Naive B cell (primary cell): ENCODE data around the gene FAM131B. TPM values are rescaled to one million over a fixed set of nuclear protein-coding genes. Genes with fewer than 3 reads are reported as not detected.

Experiments used
- ATAC-seq, 2 donors: fragments of 150-1000 bp; cut with Tn5 transposase; 2 replicates each; pipeline ENCODE4 v1.10.0; 2021; ENCODE audit warnings: low read depth in 2 of 2, mild to moderate bottlenecking in 2 of 2, moderate library complexity in 2 of 2
- DNase-seq: peaks from one replicate; pipeline ENCODE4 v3.0.0; 2022
- H3K27ac Mint-ChIP-seq, 6 donors: one replicate each; pipeline ENCODE4 v1.8.0; 2020 to 2022; ENCODE audit warnings: mild to moderate bottlenecking in 6 of 6, mixed read lengths in 6 of 6, moderate library complexity in 5 of 6, inconsistent platforms in 2 of 6
- H3K27me3 Mint-ChIP-seq, 3 donors: one replicate each; pipeline ENCODE4 v1.8.0; 2021 to 2022; ENCODE audit warnings: mixed read lengths in 3 of 3, mild to moderate bottlenecking in 1 of 3
- H3K36me3 Mint-ChIP-seq, 2 donors: one replicate each; pipeline ENCODE4 v1.8.0; 2020 to 2022; ENCODE audit warnings: mixed read lengths in 2 of 2, inconsistent platforms in 1 of 2, mild to moderate bottlenecking in 1 of 2
- H3K4me1 Mint-ChIP-seq, 3 donors: one replicate each; pipeline ENCODE4 v1.8.0; 2020 to 2022; ENCODE audit warnings: mixed read lengths in 3 of 3, inconsistent platforms in 1 of 3, mild to moderate bottlenecking in 1 of 3, moderate library complexity in 1 of 3
- H3K4me3 Mint-ChIP-seq, 8 donors: one replicate each; pipeline ENCODE4 v1.8.0; 2020 to 2022; ENCODE audit warnings: mild to moderate bottlenecking in 8 of 8, mixed read lengths in 8 of 8, moderate library complexity in 8 of 8, inconsistent platforms in 2 of 8
- H3K9me3 Mint-ChIP-seq, 7 donors: one replicate each; pipeline ENCODE4 v1.8.0; 2020 to 2022; ENCODE audit warnings: mixed read lengths in 7 of 7, mild to moderate bottlenecking in 5 of 7, inconsistent platforms in 2 of 7, moderate library complexity in 1 of 7
- polyA plus RNA-seq, 6 donors: library from polyadenylated mRNA; unstranded; fragments of 300-500 nt; fragmentation: Illumina TruSeq; gene quantifications; one replicate each; pipeline ENCODE4 v1.2.3, GENCODE V29; 2021; ENCODE audit warnings: low read depth in 6 of 6

FAM131B gene
- polyA plus RNA-seq, 6 donors from 2014 or later, result not detected

GRCh38 chr7:143308632-143309031 lies 53.9 kb downstream of the FAM131B start:
- no peak overlapping the region for H3K4me3 Mint-ChIP-seq
- H3K4me1 Mint-ChIP-seq, result peaks cover 17 to 26% (median 21%) of the 10 kb centered on the region in 3 donors
- DNase-seq (no peak), ATAC-seq (no peak)
- H3K9me3 Mint-ChIP-seq, result no peaks in the 10 kb centered on the region
- no peaks in the 10 kb centered on the region for H3K27me3 Mint-ChIP-seq
- H3K27ac Mint-ChIP-seq, result peak overlapping the region in 1 of 6 donors; percentile 82
- H3K36me3 Mint-ChIP-seq, result peaks cover 30 to 40% of the 10 kb centered on the region in 2 donors

DNA sequence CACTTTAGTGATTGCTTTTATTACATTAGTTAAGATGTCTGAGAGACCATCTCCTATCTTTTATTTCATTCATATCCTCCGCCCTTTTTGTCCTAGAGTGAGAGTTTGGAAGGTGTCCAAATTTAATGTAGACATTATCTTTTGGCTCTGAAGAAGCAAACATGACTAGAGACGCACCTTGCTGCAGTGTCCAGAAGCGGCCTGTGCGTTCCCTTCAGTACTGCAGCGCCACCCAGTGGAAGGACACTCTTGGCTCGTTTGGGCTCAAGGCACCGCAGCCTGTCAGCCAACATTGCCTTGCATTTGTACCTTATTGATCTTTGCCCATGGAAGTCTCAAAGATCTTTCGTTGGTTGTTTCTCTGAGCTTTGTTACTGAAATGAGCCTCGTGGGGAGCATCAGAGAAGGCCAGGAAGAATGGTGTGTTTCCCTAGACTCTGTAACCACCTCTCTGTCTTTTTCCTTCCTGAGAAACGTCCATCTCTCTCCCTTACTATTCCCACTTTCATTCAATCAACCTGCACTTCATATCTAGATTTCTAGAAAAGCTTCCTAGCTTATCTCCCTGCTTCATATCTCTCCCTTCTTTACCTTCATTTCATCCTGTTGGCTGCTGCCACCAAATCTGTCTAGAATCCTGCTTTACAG lies 57.0 kb downstream of the FAM131B start:
- peak; percentile 27 for DNase-seq
- Mint-ChIP-seq H3K27ac (peak overlapping the region in 4 of 6 donors; percentile 0 to 75 (median 30)), H3K9me3 (no peaks in the 10 kb centered on the region), H3K4me3 (no peak overlapping the region), H3K4me1 (peaks cover 12 to 29% (median 24%) of the 10 kb centered on the region in 3 donors), H3K36me3 (peaks cover 33 to 60% of the 10 kb centered on the region in 2 donors), H3K27me3 (no peaks in the 10 kb centered on the region)
- peak in 1 of 2 donors; percentile 60 for ATAC-seq

GRCh38 chr7:143304938-143305337 lies 57.6 kb downstream of the FAM131B start:
- H3K4me1 Mint-ChIP-seq, result peaks cover 8 to 30% (median 24%) of the 10 kb centered on the region in 3 donors
- H3K4me3 Mint-ChIP-seq, result no peak overlapping the region
- DNase-seq (no peak), ATAC-seq (no peak)
- H3K9me3 Mint-ChIP-seq, result no peaks in the 10 kb centered on the region
- no peak overlapping the region for H3K27ac Mint-ChIP-seq
- H3K36me3 Mint-ChIP-seq, result peaks cover 36 to 66% of the 10 kb centered on the region in 2 donors
- H3K27me3 Mint-ChIP-seq, result no peaks in the 10 kb centered on the region

GRCh38 chr7:143303733-143304132 lies 58.8 kb downstream of the FAM131B start:
- no peak for DNase-seq
- Mint-ChIP-seq H3K27ac (no peak overlapping the region), H3K36me3 (peaks cover 36 to 72% of the 10 kb centered on the region in 2 donors), H3K9me3 (no peaks in the 10 kb centered on the region), H3K4me3 (no peak overlapping the region), H3K27me3 (no peaks in the 10 kb centered on the region), H3K4me1 (peaks cover 12 to 30% (median 28%) of the 10 kb centered on the region in 3 donors)
- no peak for ATAC-seq

Other genes with a start within 250 kb of the FAM131B start
- gene PIP, start 230.6 kb downstream of the FAM131B start, polyA plus RNA-seq, result not detected
- not detected for gene TAS2R39, start 179.3 kb downstream of the FAM131B start, polyA plus RNA-seq
- not detected for gene TAS2R40, start 140.7 kb downstream of the FAM131B start, polyA plus RNA-seq
- gene GSTK1, start 99.3 kb downstream of the FAM131B start, polyA plus RNA-seq, result 100 to 1,000 TPM; 180 to 225 (median 204) TPM
- gene TMEM139, start 77.8 kb downstream of the FAM131B start, polyA plus RNA-seq, result under 1 TPM in 2 of 6 donors, not detected in 4; 0.32 TPM
- gene CASP2, start 74.4 kb downstream of the FAM131B start, polyA plus RNA-seq, result 10 to 100 TPM in 5 of 6 donors, 1 to 10 TPM in 1; 4.2 to 42.7 (median 23.9) TPM
- gene CLCN1, start 46.6 kb downstream of the FAM131B start, polyA plus RNA-seq, result not detected
- 10 to 100 TPM in 4 of 6 donors, 1 to 10 TPM in 2; 4.7 to 21.4 (median 12.2) TPM for gene ZYX, start 18.6 kb upstream of the FAM131B start, polyA plus RNA-seq
- under 1 TPM in 1 of 6 donors, not detected in 5; 0.06 TPM for gene EPHA1, start 46.1 kb upstream of the FAM131B start, polyA plus RNA-seq
- gene TAS2R60, start 80.7 kb upstream of the FAM131B start, polyA plus RNA-seq, result not detected
- gene TAS2R41, start 115.2 kb upstream of the FAM131B start, polyA plus RNA-seq, result not detected
- gene CTAGE15, start 209.1 kb upstream of the FAM131B start, polyA plus RNA-seq, result under 1 TPM in 1 of 6 donors, not detected in 5; 0.22 TPM